HG03460 (cell line): Measurements from ENCODE around the gene SLC9C1.

Experiments
- ATAC-seq: cut with Tn5 transposase; IDR thresholded peaks from one replicate; pipeline ENCODE4 v1.9.1; 2021; ENCODE audit not compliant: unreplicated experiment

SLC9C1 gene

DNA sequence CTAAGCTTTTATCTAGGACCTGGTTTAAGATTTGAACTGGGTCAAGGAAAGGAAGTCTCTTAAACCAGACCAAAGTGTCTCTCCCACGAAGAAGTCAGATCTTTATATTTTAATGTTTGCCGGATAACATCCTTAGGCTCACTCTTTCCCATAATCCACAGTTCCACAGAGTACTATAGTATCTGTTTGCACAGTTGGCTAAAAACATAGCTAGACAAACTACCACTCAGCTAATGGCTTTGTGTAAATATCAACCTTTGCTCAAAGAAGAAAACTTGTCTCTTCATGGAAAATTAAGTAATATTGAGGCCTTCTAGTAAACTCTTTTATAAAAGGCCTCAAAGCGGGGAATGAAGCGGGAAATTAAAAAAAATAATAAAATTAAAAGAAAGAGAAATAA is 13.5 kb upstream of the SLC9C1 start:
- ATAC-seq = no peak

DNA sequence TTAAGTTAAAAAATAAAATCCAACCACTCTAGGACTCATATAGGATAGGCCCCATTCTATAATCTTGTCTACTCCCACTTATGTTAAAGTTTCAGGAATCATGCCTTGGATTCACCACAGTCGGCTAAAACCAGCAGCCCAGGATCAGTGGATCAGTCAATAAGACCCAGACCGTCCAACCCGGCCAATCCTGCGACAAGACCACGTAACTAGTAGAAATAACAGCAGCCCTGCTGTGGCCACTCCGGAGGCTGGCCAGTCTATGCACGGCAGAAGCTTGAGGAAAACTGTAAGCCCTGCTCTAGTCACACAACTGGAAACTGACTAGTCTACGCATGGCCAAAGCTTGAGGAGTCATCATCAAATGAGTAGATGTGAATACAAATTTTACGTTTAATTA is 12.8 kb upstream of the SLC9C1 start:
- ATAC-seq = no peak

DNA sequence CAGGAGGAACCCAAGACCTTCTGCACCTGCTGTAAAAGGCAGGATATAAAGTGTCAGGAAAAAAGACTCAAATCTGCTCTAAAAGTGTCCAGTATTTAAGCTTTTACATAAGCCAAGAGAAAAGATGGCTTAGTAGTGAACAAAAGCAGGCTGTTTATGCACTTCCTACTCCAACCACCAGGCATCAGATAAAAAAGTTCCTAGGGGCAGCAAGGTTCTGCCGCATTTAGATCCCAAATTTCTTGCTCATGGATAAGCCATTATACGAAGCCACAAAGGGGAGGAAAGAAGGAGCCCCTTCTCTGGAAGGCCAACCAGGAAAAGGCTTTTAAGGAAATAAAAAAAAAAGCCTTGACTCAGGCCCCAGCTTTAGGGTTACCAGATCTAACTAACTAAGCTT is 10.6 kb upstream of the SLC9C1 start:
- ATAC-seq = no peak

DNA sequence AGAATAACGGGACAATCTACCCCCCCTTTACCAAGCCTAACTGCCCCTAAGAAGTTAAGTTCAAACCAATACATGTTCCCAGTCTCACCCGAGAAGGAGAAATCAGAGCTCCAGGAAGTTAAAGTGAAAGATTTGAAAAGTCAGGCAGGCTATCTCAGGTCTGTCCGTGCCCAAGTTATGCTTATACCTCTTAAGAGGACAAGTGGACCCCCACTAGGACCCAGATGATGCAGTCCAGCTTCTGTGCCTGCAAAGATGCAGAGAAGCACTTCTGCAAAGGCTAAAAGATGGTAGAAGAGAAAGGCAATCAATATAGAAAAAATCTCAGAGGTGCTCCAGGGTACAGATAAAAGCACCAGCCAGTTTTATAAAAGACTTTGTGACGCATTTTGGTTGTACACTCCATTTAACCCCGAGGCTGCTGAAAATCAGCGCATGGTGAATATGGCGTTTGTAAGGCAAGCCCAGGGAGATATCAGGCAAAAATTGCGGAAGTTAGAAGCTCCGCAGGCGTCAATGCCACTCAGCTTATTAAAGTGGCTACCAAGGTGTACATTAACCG is 9.8 kb upstream of the SLC9C1 start:
- ATAC-seq = no peak

DNA sequence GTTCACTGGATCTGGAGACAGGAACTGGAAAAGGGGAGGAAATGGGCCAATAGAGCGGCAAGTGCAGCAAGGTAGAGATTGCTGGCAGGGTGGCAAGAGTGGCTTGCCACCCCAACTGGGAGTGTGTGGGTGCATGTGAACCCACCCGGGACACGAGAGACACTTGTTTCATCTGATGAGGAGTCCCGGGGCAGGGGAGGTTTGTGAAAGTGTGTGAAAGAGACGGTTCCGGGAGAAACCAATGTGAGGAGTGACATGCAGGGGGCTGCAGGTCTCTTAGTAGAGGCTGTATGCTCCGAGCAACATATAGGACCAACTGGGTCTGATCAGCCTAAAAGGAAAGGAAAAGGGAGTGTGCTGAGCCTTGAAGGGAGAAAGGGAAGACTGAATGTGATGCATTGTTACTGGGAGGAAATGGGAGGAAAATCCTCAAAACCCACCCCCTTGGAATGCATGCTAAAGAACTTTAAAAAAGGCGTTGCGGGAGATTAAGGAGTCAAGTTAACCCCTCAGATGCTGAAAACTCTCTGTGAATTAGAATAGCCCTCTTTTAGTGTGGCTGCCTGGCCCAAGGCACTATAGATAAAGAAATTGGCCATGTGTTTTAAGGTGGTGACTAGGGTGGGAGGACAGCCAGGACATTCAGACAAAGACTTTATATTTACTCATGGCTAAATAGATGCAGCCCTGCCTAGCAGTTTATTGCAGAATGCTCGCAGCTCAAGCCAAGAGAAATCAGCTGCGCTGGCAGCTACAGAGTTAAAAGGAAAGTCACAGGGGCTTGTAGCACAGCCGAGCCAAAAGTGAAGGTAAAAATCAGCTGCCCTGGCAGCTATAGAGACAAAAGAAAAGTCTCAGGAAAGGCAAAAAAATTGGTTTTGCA is 9.1 kb upstream of the SLC9C1 start:
- no peak for ATAC-seq

DNA sequence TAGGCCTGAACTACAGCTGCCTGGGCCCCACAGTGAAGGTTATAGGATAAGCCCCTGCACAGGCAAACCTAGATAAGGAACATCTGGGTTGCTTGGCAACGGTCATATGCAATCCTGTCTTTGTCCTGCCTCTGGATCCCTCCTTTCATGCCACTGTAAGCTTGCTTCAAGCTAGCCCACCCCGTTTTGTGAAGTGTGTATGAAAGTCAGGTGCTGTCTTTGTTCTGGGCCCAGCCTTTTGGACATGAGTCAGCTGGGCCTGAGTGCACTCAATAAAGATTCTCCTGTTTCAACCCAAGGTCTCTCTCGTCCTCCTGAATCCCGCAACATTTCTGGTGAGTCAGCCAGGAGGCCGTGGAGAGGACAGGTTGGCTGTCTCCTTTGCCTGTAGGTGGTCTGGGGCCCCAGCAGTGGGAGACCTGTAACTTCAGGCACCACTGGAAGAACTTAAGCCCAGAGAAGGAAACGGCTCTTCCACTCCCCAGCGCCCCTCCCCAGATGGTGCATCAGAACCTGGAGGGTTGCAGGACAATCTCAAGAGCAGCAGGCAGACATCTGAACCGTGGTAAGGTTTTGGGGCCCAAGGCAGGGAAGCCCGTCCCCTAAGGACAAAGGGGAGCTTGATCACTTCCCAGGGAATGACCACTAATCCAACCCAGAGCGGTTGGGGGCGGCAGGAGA is 8.3 kb upstream of the SLC9C1 start:
- ATAC-seq = no peak

DNA sequence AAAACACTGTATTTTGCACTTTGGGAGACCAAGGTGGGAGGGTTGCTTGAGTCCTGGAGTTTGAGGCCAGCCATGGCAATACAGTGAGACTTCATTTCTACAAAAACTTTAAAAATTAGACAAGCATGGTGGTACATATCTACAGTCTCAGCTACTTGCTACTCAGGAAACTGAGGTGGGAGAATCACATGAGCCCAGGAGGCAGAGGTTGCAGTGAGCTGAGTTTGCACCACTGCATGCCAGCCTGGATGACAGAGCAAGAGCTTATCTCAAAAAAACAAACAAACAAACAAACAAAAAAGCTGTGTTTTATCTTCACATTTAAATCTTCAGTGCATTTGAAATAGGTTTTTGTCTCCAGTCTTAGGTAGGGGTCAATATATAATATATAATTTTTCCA is 4.8 kb upstream of the SLC9C1 start:
- no peak for ATAC-seq

DNA sequence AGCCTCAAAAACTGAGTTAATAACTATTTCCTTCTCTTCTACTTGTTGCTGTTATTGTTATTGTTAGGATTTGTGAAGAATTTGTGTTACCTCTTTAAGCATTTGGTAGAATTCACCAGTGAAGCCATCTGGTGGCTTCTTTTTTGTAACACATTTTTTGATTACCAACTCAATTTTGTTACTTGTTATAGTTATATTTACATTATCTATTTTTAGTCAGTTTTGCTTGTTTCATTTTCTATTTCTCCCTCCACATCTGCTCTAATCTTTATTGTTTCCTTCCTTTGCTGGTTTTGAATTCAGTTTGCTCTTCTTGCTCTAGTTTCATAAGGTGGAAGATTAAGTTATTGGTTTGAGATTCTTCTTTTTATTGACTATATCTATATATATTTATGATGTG is 3.7 kb upstream of the SLC9C1 start:
- no peak for ATAC-seq

DNA sequence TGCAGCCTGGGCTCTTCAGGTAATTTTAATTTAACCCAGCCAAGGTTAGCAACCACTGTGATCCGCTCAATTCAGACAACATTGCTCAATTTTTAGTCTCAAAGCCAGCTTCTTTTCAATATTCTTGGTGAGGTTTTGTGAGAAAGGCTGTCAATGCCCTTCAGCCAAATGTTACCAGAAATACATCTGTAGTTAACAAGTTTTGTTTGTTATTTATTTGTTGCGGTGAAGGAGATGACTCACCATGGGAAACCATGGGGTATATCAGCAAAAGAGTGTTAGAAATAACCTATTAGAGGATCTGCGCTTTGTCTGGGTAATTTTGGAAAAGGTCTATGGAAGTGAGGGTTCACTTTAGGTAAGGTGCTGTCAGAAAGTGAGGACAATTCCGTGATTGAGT is 5.0 kb downstream of the SLC9C1 start:
- ATAC-seq = no peak

DNA sequence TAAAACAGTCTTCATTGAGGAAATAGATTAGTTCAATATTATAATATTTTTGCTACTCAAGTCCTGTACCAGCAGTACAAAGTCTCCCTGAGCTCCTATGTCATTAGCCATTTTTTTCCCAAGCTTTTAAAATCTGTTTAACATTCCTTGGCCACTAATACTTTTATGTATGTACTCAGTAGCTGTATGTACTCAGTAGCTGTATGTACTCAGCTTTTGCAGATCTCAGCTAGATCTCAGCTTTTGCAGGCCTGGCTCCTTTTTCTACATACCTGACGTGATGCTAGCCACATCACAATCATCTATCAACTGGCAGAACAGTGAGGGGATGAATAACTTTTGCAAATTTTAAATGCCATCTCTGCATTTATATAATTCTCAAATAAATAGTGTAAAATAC is 13.8 kb downstream of the SLC9C1 start:
- no peak for ATAC-seq

DNA sequence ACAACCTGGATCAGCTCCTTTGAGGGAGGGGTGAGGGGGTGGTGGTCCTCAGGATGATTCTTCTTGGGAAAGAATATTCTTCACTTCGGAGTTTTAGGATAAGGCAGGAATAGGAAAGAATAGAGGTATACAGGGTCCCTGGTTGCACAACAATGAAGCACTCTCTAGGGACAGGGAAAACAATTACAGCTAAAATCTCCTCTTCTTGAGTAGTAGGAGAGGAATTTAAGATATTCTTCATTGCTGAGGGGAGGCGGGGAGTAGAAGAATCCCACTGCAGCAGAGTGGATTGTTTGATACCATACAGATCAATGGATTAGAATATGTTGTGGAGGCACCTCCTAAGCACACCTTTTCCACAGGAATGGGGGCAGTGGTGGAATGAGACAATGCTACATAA is 20.5 kb downstream of the SLC9C1 start:
- no peak for ATAC-seq

DNA sequence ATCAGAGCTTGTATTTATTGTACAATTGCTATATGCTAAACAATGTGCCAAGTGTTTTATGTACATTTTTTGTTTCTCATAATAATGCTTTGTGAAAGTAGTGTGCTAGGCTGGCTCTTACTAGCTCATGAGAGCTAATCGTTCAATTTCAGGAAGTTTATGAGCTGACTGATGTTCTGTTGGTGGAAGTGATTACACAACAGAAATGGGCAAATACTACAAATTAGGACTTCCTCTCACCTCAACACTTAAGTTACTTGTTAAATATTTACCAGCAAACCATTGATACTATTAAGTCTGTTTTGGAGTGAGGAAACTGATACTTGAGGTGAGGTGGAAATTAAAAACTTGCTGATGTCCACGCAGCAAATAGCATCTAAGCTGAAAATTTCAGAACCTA is 32.3 kb downstream of the SLC9C1 start:
- ATAC-seq = no peak

DNA sequence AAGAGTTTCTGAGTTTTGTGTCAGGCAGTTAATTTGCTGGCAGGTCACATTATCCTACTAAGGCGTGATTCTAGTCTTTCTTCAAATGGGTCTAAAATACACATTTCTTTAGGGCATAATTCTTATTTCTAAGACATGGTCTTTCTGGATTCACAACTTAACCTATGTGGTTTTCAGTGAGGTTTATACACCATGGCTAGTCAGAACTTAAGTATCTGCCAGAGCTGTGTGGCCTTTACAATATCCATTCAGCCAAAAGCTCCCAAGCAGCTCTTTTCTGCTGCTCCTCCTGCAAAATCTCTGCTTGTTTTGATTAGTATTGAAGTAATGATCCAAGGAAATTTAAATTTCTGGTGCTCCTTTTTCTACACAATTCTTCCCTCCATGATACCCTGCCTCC is 33.5 kb downstream of the SLC9C1 start:
- ATAC-seq = no peak

DNA sequence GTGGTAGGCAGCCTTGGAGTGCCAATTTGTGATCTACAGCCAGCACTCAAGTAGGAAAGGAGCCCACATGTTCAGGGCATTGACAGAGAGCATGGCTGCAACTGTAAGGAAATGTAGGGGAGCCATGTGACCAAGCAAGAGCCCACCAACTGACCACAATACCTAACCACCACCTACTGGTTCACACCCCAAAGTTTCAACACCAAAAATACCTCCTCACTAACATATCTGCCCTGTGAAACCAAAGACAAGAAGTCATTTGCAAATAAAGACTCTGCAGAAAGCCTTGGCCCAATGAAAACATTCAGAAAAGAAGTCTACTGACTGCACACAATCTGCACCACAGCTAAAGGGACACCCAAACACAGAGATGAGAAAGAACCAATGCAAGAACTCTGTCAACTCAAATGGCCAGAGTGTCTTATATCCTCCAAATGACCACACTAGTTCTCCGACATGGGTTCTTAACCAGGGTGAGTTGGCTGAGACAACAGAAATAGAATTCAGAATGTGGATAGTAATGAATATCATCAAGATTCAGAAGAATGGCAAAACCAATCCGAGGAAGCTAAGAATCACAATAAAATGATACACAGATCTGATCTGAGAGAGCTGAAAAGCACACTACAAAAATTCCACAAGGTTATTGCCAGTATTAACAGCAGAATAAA is 40.6 kb downstream of the SLC9C1 start:
- ATAC-seq = no peak

DNA sequence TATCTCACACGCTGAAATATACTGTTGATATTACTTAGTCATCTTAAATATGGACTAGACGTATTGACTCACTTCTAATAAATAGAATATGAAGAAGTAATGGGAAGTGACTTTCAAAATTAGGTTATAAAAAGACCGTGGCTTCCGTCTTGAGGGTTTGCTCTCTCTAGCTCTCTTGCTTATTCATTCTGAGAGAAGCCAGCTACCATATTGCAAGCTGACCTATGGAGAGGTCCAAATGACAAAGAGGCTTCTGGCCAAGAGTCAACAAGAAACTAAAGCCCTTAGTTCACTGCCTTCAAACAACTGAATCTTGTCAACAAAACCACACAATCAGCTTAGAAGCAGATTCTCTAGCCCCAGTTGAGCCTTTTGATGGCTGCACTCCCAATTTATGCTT is 46.1 kb downstream of the SLC9C1 start:
- ATAC-seq = peak; percentile 71

DNA sequence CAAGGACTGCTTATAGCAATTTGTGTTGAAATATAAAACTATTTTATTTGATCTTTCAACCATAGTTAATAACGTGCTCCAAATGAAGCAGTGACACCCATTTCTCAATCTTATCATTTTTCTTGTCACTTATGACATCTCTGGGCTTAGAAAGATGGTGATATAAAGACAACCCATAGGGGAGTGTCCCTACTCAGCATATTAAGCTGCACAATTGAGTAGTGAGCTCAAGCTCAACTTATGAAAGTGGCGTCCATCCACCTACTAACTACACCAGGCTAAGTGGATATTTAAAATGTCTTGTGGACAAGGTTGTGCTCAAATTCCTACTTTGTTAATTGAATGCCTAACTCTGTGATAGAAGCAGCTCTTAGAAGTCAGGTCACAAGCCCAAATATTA is 46.7 kb downstream of the SLC9C1 start:
- no peak for ATAC-seq

DNA sequence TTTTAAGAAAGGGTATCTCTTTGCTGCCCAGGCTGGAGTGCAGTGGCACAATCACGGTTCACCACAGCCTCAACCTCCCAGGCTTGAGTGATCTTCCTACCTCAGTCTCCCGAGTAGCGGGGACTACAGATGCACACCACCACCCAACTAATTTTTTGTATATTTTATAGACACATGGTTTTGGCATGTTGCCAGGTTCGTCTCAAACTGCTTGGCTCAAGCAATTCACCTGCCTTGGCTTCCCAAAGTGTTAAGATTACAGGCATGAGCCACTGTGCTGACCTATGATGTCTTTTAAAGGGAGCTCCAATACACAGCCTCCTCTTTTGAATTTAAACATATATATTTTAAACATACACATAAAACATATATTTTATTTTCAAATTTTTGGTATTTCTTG is 60.9 kb downstream of the SLC9C1 start:
- ATAC-seq = no peak

DNA sequence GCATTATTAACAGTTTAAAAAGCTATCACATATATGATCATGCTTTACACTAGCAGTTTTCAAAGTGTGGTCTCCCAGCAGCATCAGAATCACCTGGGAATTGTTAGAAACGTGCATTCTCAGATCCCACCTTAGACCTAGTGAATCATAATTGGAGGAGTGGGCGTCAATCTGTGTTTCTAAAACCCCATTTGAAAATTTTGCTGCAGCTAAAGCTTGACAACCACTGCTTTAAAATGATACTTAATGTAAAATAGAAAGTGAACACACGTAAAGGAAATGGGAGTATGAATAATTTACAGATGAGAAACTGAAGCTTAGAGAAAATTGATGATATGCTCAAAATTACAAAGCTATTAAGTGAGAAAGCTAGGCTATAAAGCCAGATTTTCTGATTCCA is 62.3 kb downstream of the SLC9C1 start:
- ATAC-seq = no peak

DNA sequence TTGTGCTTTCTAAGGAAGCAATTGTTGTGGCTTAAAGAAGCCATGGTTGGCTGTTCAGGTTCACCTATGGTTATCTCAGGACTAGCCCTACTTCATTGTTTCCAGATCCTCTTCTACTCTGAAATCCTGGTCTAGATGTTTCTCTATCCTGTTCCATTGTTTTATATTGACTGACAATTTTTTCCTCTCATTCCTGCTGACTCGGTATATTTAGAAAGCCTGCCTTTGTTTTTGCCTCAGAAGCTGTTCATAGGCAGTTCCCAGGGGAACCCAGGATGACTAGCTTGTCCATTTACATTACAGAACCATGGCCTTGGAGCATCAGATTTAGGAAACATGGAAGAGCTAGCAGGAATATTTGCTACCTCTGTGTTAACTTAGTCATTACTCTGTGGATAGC is 64.0 kb downstream of the SLC9C1 start:
- no peak for ATAC-seq

DNA sequence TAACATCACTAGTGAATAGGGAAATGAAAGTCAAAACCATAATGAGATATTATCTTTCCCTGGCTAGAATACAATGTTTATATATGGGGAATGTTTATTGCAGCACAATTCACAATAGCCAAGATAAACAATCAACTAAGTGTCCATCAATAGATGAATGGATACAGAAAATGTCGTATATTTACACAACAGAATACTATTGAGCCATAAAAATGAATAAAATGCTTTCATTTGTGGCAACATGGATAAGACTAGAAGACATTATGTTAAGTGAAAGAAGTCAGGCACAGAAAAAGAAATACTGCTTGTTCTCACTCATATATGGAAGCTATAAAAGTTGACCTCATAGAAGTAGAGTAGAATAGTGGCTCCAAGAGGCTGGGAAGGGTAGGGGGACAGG is 65.2 kb downstream of the SLC9C1 start:
- no peak for ATAC-seq

DNA sequence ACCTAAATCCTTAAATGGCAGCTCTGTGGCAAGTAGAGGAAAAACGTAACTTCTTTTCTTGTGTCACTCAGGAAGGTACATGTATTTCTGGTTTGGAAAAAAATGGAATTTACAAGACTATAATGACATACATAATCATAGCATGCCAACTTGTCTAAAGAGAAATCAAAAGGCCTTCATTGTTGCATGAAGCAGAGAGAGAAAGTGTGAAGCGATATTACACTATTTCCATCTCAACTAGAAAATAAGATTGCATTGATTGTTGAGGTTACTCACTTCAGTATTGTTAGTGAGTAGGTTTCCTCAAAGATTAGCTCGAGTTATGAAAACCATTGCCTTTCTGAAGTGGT is 93.7 kb downstream of the SLC9C1 start:
- no peak for ATAC-seq
